Activated T-cell treated with anti-CD3 and anti-CD28 coated beads for 48 hours (primary cell): ENCODE results near the gene DOCK7.
A peak's percentile ranks its signal among the peaks of the same experiment; 100 is the strongest.

Experiments used
- DNase-seq: peaks from one replicate; pipeline ENCODE4 v3.0.0-alpha.2; 2020; ENCODE audit warnings: low read depth

DOCK7 gene

GRCh38 chr1:62448221-62448933, 239.8 kb downstream of the DOCK7 start:
- no peak for DNase-seq

DNA sequence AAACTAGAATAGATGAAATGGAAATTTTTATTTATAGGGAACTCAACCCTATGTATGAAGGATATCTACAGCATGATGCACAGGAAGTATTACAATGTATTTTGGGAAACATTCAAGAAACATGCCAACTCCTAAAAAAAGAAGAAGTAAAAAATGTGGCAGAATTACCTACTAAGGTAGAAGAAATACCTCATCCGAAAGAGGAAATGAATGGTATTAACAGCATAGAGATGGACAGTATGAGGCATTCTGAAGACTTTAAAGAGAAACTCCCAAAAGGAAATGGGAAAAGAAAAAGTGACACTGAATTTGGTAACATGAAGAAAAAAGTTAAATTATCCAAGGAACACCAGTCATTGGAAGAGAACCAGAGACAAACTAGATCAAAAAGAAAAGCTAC, 243.5 kb downstream of the DOCK7 start:
- no peak for DNase-seq

DNA sequence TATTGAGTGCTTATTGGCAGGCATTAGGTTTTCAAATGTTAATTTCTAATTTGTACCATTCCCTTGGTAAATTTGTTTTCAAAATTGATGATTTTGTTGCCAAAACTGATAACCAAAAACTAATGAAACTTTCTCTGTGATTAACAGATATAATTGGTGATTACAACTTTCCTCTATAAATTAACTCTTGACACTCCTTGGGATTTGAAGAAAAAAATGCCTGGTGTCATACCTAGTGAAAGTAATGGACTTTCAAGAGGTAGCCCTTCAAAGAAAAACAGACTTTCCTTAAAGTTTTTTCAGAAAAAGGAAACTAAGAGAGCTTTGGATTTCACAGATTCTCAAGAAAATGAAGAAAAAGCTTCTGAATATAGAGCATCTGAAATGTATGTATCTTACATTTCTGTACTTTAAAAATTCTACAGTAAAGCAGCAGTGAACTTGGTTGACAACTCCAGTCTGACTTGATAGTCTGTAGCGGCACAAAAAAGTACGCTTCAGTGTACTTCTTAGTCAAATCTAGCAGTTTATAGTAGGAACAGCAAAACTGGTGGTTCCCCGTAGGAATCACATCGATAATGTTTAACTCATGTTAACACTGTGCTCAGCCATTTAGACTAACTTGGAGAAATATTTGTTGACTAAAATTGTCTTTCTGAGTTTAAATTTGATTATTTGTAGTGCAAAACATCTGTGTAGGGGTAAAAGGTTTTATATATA, 248.4 kb downstream of the DOCK7 start:
- no peak for DNase-seq

- no peak for DNase-seq
Observed at GRCh38 chr1:62438163-62438562, 250.0 kb downstream of the DOCK7 start.

- no peak for DNase-seq
Observed at GRCh38 chr1:62437273-62437940, 250.8 kb downstream of the DOCK7 start.

DNA sequence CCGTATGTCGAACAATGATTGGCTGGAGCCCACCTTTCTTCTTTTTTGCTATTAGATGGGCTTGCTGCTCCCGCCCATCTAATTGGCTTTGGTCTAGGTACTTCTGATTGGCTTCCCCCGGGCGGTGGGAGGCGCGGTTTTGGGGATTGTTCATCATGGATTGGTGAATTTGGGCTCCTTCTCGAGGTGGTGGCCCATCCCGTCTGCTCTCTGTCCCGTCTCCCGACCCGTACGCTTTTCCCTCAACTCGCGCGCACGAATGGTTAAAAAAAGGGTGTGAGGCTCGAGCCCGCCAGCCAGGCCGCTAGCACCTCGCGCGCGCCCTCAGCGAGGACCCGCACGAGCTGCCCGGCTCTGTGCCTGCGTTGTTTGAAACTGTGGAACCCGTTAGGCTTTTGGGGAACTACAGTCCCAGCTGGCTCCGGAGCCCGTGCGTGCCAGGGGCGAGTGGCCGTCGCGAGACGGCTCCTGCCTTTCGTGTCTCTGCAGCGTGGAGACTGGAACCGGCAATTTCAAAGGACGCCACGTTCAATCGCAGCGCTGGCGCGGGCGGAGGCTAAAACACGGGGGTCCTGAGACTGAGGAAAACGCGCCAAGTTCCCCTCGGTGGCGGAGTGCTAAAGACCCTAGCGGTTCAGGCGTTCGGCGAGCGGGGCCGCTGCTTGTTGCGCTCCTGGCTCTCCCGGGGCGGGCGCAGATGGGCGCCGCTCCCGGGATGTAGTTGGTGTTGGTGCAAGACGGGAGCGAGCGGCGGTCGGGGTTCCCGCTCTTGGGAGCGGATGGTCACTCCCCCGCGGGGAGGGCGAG, 251.5 kb downstream of the DOCK7 start, which contains the start of gene USP1:
Gene USP1 (plus strand): TSS at position 584 of the 807 bp plus-strand sequence. CDS start 2,819 bp downstream, outside the sequence.
- DNase-seq: peak; percentile 93

DNA sequence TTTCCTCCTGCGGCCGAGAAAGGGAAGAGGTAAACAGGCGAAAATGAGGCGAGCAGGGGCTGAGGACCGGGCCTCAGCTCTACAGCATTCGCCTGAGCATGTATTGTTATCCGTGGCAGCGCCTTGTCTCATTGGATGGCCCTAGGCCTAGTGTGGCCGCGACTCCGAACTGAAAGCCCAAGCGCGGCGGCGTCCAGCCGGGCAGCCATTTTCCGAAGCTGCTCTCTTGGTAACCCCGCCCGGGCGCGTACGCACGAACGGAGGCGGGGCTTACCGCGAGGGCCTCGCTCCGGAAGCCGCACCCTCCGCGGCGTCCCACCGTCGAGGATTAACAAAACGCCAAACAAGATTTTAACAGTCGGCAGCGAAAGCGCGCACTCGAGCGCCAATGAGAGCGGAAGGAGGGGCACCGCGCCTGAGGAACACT, 252.1 kb downstream of the DOCK7 start:
- DNase-seq: peak; percentile 94

GRCh38 chr1:62435231-62436038, 252.8 kb downstream of the DOCK7 start:
- DNase-seq: no peak

GRCh38 chr1:62434618-62435001, 253.6 kb downstream of the DOCK7 start:
- no peak for DNase-seq

GRCh38 chr1:62433861-62434617, 254.1 kb downstream of the DOCK7 start:
- DNase-seq: no peak

DNA sequence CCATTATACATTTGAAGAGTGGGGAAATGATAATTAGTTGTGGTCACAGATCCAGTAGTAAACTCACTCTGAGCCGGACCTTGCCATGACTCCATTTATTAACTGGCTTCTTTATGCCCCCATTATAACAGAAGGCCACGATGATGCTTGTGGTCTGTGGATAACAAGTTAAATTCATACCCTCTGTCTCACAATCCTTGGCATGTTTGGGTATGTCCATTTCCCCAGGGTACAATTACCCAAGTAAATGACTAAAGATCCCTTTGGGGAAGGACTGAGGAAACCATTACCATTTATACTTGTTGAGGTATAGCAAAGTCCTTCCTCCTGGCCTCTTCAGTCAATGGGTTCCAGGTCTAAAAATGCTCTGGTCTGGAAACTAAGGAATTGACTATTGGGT, 258.6 kb downstream of the DOCK7 start:
- DNase-seq: no peak

DNA sequence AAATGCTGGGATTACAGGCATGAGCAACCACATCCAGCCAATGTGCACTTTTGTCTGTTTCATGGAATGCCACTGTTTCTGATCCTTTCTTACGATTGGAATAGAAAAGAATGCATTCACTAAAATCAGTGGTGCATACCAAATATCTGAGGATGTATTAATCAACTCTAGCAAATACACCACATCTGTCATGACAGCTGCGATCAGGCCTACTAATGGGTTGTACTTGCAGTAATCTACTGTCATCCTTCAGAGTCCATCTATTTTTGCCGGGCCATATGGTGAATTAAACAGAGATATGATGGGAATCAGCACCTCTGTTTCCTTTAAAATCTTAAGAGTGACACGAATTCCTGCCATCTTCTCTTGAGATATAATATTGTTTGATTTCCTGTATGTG, 259.8 kb downstream of the DOCK7 start:
- DNase-seq: no peak

- no peak for DNase-seq
Observed at GRCh38 chr1:62426794-62427193, 261.4 kb downstream of the DOCK7 start.

DNA sequence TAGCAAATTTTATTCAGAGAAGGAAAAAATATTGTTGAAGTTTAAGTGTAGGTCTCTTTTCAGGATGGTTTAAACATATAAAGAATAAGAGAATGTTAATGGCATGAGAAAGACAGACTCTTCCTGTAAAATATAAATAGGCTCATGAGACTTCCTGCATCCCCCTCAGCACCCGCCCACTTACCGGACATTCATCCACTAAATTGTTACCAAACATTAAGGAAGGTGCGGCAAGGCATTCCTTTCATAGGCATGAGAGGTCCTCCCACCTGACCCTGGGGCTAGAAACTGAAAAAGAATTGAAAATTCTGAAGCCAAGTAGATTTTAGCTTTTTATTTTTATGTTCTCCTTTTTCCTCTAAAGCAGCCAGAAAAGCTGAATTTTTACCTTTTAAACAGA, 261.9 kb downstream of the DOCK7 start:
- DNase-seq: no peak

DNA sequence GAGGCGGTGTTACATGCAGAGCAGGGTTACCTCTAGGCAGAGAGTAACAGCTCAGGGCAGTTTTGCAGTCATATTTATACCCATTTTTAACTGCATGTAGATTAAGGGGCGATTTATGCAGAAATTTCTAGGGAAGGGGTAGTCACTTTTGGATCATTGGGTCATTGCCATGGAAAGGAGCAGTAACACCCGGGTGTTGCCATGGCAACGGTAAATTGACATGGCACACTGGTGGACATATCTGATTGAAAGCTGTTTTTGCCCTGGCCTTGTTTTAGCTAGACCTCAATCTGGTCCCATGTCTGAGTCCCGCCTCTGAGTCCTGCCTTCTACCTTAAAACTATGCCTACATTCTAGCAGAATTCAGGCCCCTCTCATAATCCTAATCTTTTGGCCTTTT, 263.1 kb downstream of the DOCK7 start:
- no peak for DNase-seq

DNA sequence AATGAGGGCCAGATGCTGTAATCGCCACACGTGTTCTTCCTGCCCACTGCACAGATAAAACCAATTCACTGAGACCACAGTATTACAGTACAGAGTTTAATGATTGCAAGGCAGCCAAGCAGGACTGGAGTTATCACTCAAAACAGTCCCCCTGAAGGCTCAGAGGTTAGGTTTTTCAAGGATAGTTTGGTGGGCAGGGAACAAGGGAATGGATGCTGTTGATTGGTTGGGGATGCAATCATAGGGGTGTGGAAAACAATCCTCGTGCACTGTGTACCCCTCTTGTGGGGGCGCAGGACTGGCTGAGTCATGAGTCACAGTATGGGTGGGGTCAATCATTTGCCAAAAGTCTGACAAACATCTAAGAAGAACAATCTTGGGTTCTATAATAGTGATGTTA, 263.8 kb downstream of the DOCK7 start:
- no peak for DNase-seq

DNA sequence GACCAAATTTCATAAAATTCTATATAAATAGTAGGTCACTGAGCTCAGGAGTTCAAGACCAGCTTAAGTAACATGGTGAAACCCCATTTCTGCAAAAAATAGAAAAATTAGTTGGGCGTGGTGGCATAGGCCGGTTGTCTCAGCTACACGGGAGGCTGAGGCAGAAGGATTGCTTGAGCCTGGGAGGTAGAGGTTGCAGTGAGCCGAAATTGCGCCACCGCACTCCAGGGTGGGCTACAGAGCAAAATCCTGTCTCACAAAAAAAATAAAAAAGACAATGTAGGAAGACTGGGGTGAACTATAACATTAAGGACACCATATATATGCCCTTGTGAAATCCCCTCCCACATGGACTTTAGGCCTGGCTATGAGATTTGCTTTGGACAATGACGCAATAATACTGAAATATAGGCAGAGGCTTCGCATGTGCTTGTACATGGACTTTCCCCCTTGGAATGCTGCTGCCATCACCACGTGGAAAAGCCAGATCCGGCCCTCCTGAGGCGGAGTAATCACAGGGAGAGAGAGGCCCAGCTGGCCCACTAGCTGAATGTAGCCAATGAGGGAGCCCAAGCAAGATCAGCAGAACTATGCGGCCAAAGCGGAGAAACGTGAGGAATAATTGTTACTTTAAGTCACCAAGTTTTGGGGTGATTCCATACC, 264.5 kb downstream of the DOCK7 start:
- no peak for DNase-seq

DNA sequence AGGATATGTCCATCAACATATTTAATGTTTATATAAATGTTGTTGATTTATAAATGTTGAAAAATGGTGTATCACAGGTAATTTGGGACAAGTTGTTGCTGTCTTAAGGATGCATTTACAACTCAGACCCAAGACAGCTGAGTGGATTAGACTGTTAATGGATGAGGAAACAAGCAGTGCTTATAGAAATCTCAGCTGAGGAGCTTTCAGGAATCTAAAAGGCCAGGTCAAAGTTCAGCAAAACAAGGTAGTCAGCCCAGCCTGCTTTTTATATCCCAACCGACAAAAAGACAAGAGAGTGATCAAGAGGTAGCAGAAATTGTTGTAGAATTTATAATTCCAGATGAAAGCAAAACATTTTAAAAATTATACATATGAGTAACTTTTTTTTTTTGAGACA, 268.0 kb downstream of the DOCK7 start:
- DNase-seq: no peak

DNA sequence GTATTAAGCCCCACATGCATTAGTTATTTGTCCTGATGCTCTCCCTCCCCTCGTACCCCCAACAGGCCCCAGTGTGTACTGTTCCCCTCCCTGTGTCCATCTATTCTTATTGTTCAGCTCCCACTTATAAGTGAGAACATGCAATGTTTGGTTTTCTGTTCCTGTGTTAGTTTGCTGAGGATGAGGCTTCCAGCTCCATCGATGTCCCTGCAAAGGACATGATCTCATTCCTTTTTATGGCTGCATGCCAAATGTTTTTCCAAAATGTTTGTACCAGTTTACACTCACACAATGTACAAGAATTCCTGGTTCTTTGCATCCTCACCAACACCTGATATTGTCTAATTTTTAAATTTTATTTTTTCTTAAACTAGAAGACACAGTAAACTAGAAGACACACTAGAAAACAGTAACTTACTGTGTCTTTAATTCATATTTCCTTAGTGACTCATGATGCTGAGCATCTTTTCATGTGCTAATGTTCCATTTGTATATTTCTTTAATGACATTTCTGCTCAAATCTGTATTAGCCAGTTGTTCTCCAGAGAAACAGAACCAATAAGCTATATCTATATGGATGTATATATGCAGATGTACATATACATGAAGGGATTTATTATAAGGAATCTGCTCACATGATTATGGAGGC, 270.7 kb downstream of the DOCK7 start:
- DNase-seq: no peak

DNA sequence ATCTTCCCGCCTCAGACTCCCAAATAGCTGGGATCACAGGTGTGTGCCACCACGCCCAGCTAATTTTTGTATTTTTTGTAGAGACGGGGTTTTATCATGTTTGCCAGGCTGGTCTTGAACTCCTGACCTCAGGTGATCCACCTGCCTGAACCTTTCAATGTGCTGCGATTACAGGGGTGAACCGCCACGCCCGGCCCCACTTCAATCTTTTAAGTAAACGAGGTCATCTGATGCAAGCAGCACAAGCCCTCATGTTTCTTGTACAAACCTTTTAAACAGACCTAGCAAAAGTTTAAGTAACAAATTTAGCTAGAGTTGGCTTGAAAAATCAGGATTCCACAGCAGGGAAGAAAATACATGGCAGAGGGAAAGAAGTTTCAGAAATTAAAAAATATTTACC, 272.5 kb downstream of the DOCK7 start:
- no peak for DNase-seq
